Bronchial epithelial cell (primary cell): ENCODE results near the gene CCDC102A. TPM values are rescaled to one million over a fixed set of nuclear protein-coding genes. Genes with fewer than 3 reads are reported as not detected.

ENCODE experiments used
- DNase-seq: peaks from one replicate; pipeline ENCODE4 v3.0.0-alpha.2; 2010; ENCODE audit warnings: low read depth
- FAIRE-seq: peaks from 2 replicates; lab custom pipeline; 2011; peaks lifted over from hg19 to GRCh38; lab: Jason Lieb, UNC
- H3K27me3 ChIP-seq: 2 replicates; pipeline ENCODE4 v1.5.1; 2011; ENCODE audit warnings: low read length; ENCODE audit not compliant: control insufficient read depth, insufficient read depth
- H3K36me3 ChIP-seq: 2 replicates; pipeline ENCODE4 v1.5.1; 2011; ENCODE audit warnings: low read length; ENCODE audit not compliant: control insufficient read depth, insufficient read depth
- H3K4me3 ChIP-seq: 2 replicates; pipeline ENCODE4 v1.5.1; 2011; ENCODE audit warnings: mild to moderate bottlenecking, low read depth, low read length, control low read depth
- total RNA-seq: library from RNA; depleted of rRNA; stranded (reverse); fragments of >200 nt; gene quantifications from 2 replicates; pipeline ENCODE4 v1.2.1, GENCODE V29; 2014
- TF ChIP-seq, protein P1 (sequence below): IDR thresholded peaks from 2 replicates; pipeline ENCODE4 v1.5.1; 2011; ENCODE audit warnings: mild to moderate bottlenecking, moderate library complexity, low read length, control low read depth, inconsistent platforms; ENCODE audit not compliant: insufficient read depth, severe bottlenecking

The CCDC102A gene
- total RNA-seq, 1 donor from 2014 or later: 2.1 TPM

DNA sequence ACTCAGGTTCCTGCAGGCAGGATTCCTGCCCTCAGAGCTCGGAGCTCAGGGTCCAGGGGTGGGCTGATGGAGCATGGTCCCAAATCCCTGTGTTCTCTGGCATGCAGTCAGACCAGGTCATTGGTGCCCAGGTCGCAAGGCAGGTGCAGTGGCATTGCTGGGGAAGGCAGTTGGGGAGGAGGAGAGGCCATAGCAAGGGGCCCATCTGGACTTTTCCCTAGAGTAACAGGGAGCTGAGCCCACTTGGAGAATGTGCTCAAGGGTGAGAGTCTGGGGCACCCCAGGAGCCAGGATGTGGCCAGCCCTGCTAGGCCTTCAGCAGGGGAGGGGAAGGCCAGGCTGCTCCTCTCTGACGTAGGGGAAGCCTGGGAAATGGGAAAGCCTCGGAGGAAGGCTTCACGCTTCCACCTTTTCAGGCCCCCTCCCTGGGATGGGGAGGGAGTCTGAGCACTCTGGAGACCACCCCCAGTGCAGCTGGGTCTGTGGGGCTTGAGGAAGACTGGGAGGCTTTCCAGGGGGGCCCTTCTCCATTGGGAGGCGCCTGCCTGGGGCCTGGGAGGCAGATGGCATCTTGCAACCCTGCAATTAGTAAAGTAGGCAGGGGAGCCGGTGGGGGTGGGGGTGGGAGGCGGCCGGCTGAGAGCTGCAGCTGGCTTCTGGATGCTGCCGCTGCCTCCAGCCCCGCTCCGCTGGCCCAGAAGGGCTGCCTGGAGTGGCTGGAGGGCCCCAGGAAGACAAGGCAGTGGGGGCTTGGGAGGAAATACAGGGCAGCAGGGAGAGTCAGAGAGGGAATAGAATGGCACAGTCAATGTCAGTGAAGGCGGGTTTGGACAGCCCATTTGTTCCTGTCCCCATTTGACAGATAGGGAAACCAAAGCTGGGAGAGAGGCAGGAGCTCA, 29.0 kb downstream of the CCDC102A start:
- Histone ChIP-seq H3K4me3 (no peak overlapping the region), H3K36me3 (no peaks in the 10 kb centered on the region), H3K27me3 (peaks cover 5% of the 10 kb centered on the region)
- FAIRE-seq: no peak
- TF ChIP-seq, protein P1, sequence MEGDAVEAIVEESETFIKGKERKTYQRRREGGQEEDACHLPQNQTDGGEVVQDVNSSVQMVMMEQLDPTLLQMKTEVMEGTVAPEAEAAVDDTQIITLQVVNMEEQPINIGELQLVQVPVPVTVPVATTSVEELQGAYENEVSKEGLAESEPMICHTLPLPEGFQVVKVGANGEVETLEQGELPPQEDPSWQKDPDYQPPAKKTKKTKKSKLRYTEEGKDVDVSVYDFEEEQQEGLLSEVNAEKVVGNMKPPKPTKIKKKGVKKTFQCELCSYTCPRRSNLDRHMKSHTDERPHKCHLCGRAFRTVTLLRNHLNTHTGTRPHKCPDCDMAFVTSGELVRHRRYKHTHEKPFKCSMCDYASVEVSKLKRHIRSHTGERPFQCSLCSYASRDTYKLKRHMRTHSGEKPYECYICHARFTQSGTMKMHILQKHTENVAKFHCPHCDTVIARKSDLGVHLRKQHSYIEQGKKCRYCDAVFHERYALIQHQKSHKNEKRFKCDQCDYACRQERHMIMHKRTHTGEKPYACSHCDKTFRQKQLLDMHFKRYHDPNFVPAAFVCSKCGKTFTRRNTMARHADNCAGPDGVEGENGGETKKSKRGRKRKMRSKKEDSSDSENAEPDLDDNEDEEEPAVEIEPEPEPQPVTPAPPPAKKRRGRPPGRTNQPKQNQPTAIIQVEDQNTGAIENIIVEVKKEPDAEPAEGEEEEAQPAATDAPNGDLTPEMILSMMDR: no peak
- no peak for DNase-seq

DNA sequence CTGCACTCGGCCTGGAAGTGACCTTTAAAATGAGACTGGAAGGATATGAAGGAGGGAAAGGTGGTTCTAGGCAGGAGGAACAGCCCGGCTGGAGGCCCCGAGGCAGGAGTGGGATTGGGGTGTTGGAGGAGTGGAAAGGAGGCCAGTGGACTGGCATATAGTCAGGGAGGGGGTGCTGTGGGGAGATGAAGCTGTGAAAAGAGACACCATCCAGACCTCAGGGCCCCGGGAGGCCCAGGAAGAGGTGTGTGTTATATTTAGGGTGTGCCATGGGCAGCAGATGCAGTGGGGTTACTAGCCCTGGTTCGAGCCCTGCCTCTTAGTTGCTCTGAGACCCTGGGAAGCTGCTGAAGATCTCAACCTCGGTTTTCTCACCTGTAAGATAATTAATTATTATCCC, 31.2 kb downstream of the CCDC102A start:
- no peak for FAIRE-seq

DNA sequence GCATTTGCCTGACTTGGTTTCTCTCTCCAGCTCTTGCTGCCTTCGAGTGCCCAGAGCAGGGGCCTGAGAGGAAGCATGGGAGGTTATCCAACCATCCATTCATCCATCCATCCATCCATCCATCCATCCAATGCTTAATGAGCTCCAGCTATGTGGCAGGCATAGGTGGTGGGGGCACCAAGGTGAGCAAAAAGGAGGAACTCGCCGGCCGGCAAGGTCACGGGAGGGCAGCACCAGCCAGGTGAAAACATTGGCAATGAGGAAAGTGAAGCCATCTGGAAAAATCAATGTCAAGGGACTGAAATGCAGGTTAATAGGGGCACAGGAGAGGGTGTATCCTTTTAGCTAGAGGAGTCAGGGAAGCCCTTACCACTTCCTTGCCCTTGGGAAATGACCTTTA, 31.9 kb downstream of the CCDC102A start:
- no peak overlapping the region for H3K4me3 ChIP-seq
- TF ChIP-seq, protein P1: no peak
- peaks cover 2% of the 10 kb centered on the region for H3K27me3 ChIP-seq
- H3K36me3 ChIP-seq: no peaks in the 10 kb centered on the region
- FAIRE-seq: no peak
- no peak for DNase-seq

More for the DNA sequence above, 31.2 kb downstream of the CCDC102A start:
- Histone ChIP-seq H3K27me3 (peaks cover 5% of the 10 kb centered on the region), H3K4me3 (no peak overlapping the region), H3K36me3 (no peaks in the 10 kb centered on the region)
- TF ChIP-seq, protein P1: no peak
- DNase-seq: no peak

DNA sequence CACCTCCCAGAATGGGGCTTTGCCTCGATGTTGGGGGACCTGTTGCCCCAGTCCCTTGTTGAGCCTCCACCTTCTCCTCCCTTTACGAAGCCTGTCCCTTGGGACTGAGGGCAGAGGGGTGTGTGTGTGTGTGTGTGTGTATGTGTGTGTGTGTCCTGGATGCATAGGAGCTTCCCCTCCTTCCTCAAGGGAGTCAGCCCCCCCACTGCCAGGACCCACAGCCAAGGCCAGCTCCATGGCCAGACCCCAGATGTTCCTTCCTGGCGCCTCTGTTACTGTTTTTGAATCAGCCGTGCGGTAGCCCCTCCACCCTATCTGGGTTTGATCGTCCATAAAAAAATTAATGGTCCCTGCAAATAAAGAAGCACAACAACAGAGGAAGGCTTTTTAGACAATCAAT, 32.4 kb downstream of the CCDC102A start:
- Histone ChIP-seq H3K36me3 (no peaks in the 10 kb centered on the region), H3K27me3 (peaks cover 2% of the 10 kb centered on the region), H3K4me3 (no peak overlapping the region)
- TF ChIP-seq, protein P1: no peak
- FAIRE-seq (no peak), DNase-seq (no peak)

DNA sequence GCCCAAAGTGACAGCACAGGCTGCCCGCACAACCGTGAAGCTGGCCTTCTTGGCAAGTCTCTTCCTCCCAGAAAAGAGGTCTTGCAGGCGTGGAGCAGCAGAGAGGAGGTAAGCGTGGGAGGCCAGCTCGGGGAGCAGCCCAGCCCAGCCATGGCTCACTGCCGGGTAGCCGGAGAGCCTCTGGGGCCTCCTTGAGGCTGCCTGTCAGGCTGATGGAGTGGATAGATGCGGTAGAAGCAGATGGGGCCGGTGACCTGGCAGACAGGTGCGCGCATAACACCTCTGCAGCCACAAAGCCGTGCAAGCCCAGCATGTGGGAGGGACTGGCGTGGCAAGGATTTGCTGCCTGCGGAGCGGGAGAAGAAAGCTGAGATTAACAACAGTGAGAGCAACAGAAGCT, 33.0 kb downstream of the CCDC102A start:
- Histone ChIP-seq H3K36me3 (no peaks in the 10 kb centered on the region), H3K4me3 (no peak overlapping the region), H3K27me3 (peaks cover 2% of the 10 kb centered on the region)
- DNase-seq (no peak), FAIRE-seq (no peak)
- TF ChIP-seq, protein P1: no peak
